ENCODE measurements around the gene VAV2. TPM values are rescaled to one million over a fixed set of nuclear protein-coding genes. Genes with fewer than 3 reads are reported as not detected.

The VAV2 gene
- total RNA-seq, 2 donors from 2014 or later: 7.0 to 7.3 TPM

- Mint-ChIP-seq H3K9me3 (no peaks in the 10 kb centered on the region), H3K4me3 (no peak overlapping the region), H3K36me3 (ENCODE audit: low read depth) (no peaks in the 10 kb centered on the region), H3K4me1 (no peaks in the 10 kb centered on the region), H3K27me3 (no peaks in the 10 kb centered on the region), H3K27ac (no peak overlapping the region)
- ATAC-seq (replicated peaks): no peak
Measured at GRCh38 chr9:133830711-133831110, 161.4 kb downstream of the VAV2 start.

- Mint-ChIP-seq H3K4me1 (no peaks in the 10 kb centered on the region), H3K27me3 (no peaks in the 10 kb centered on the region), H3K9me3 (no peaks in the 10 kb centered on the region), H3K36me3 (ENCODE audit: low read depth) (no peaks in the 10 kb centered on the region), H3K4me3 (no peak overlapping the region), H3K27ac (no peak overlapping the region)
- no peak for ATAC-seq (replicated peaks)
Measured at GRCh38 chr9:133830310-133830709, 161.8 kb downstream of the VAV2 start.

GRCh38 chr9:133828338-133828997 is 163.7 kb downstream of the VAV2 start:
- H3K27me3 Mint-ChIP-seq: no peaks in the 10 kb centered on the region
- no peak overlapping the region for H3K4me3 Mint-ChIP-seq
- no peaks in the 10 kb centered on the region for H3K36me3 Mint-ChIP-seq (ENCODE audit: low read depth)
- no peak for ATAC-seq (replicated peaks)
- no peaks in the 10 kb centered on the region for H3K4me1 Mint-ChIP-seq
- no peaks in the 10 kb centered on the region for H3K9me3 Mint-ChIP-seq
- no peak overlapping the region for H3K27ac Mint-ChIP-seq

DNA sequence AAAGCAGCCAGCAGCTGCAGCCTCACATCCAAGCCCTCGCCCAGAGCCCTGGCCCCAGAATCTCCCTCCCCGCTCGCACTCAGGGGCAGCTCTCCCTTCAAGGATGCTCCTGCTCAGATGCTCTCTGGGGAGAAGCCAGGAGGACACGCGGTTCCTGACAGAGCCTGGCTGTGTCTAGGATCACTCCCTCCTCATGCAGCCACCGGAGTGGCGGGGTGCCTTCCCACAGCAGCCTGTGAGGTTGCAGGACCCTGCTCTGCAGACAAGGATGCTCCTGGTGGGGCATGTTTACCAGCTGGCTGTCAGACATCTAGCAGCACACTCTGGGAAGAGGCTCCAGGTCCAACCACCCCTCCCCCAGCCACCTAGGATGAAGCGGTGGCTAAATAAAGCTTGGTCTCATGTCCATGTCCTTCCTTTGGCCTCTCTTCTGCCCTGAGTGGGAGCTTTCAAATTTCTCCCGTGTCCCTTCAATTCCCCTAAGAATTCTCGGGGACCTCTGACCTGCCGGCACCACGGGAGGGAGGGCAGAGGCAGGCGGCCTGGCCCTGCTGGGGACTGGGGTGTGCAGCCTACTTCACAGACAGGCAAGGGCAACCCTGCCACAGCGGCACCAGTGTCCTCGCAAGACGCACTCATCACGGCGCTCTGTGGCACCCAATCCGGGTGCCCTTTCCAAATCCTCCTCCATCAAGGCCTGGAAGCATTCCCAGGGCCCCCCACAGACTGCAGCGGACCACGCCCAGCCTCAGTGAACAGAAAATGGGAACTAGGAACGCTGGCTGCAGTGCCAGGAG is 165.6 kb downstream of the VAV2 start:
- no peak for ATAC-seq (replicated peaks)
- H3K27me3 Mint-ChIP-seq: no peaks in the 10 kb centered on the region
- no peaks in the 10 kb centered on the region for H3K9me3 Mint-ChIP-seq
- H3K36me3 Mint-ChIP-seq (ENCODE audit: low read depth): no peaks in the 10 kb centered on the region
- H3K4me3 Mint-ChIP-seq: no peak overlapping the region
- H3K4me1 Mint-ChIP-seq: no peaks in the 10 kb centered on the region
- no peak overlapping the region for H3K27ac Mint-ChIP-seq

- ATAC-seq (replicated peaks): no peak
Measured at GRCh38 chr9:133825555-133826218, 166.4 kb downstream of the VAV2 start.

GRCh38 chr9:133824802-133825186 is 167.3 kb downstream of the VAV2 start:
- Mint-ChIP-seq H3K4me1 (no peaks in the 10 kb centered on the region), H3K27ac (no peak overlapping the region), H3K4me3 (no peak overlapping the region), H3K27me3 (no peaks in the 10 kb centered on the region), H3K36me3 (ENCODE audit: low read depth) (no peaks in the 10 kb centered on the region), H3K9me3 (no peaks in the 10 kb centered on the region)
- no peak for ATAC-seq (replicated peaks)

More at GRCh38 chr9:133825555-133826218, 166.4 kb downstream of the VAV2 start:
- H3K27ac Mint-ChIP-seq: no peak overlapping the region
- H3K9me3 Mint-ChIP-seq: no peaks in the 10 kb centered on the region
- H3K4me1 Mint-ChIP-seq: no peaks in the 10 kb centered on the region
- H3K36me3 Mint-ChIP-seq (ENCODE audit: low read depth): no peaks in the 10 kb centered on the region
- no peaks in the 10 kb centered on the region for H3K27me3 Mint-ChIP-seq
- H3K4me3 Mint-ChIP-seq: no peak overlapping the region

- Mint-ChIP-seq H3K4me1 (no peaks in the 10 kb centered on the region), H3K27ac (no peak overlapping the region), H3K4me3 (no peak overlapping the region), H3K9me3 (no peaks in the 10 kb centered on the region), H3K36me3 (ENCODE audit: low read depth) (no peaks in the 10 kb centered on the region), H3K27me3 (no peaks in the 10 kb centered on the region)
- no peak for ATAC-seq (replicated peaks)
Measured at GRCh38 chr9:133824106-133824801, 167.9 kb downstream of the VAV2 start.

- no peaks in the 10 kb centered on the region for H3K36me3 Mint-ChIP-seq (ENCODE audit: low read depth)
- no peaks in the 10 kb centered on the region for H3K9me3 Mint-ChIP-seq
Measured at GRCh38 chr9:133823189-133824105, 168.7 kb downstream of the VAV2 start.

DNA sequence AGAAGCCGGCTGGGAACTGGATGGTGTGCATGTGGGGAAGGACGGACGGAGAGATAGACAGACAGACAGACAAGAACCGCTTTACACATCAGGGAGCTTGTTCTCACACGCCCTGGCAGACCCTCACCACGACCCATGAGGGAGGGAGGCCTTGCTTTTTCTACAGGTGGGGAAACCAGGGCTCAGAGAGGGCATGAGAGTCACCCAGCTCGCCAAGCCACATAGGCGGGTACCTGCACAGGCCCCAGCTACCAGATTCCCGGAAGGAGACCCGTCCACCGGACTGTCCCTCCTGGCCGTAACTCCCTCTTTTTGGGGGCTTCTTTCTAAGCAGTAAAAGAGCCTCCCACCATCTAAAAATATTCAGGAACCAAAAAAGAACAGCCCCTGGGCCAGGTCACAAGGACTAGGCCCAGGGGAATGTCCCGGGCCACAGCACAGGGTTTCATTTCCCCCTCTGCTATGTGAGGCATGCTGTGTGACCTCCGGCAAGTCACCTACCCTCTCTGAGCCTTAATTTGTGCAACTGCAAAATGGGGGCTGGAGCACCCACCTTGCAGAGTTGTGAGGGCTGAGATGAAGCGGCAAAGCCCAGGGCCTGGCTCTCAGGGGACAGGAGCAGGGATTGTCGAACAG is 169.6 kb downstream of the VAV2 start:
- Mint-ChIP-seq H3K4me1 (no peaks in the 10 kb centered on the region), H3K27me3 (no peaks in the 10 kb centered on the region), H3K27ac (peak overlapping the region; percentile 65), H3K4me3 (no peak overlapping the region), H3K36me3 (ENCODE audit: low read depth) (no peaks in the 10 kb centered on the region), H3K9me3 (no peaks in the 10 kb centered on the region)
- ATAC-seq (replicated peaks): no peak

More at GRCh38 chr9:133823189-133824105, 168.7 kb downstream of the VAV2 start:
- Mint-ChIP-seq H3K4me1 (no peaks in the 10 kb centered on the region), H3K27ac (peak overlapping the region; percentile 65), H3K27me3 (no peaks in the 10 kb centered on the region), H3K4me3 (no peak overlapping the region)
- no peak for ATAC-seq (replicated peaks)

- Mint-ChIP-seq H3K9me3 (no peaks in the 10 kb centered on the region), H3K27me3 (no peaks in the 10 kb centered on the region), H3K36me3 (ENCODE audit: low read depth) (no peaks in the 10 kb centered on the region), H3K4me3 (no peak overlapping the region), H3K4me1 (no peaks in the 10 kb centered on the region), H3K27ac (no peak overlapping the region)
- no peak for ATAC-seq (replicated peaks)
Measured at GRCh38 chr9:133821601-133822429, 170.3 kb downstream of the VAV2 start.

GRCh38 chr9:133819923-133820322 is 172.2 kb downstream of the VAV2 start:
- ATAC-seq (replicated peaks): no peak
- H3K27ac Mint-ChIP-seq: no peak overlapping the region
- no peaks in the 10 kb centered on the region for H3K4me1 Mint-ChIP-seq
- no peaks in the 10 kb centered on the region for H3K27me3 Mint-ChIP-seq
- H3K4me3 Mint-ChIP-seq: no peak overlapping the region
- no peaks in the 10 kb centered on the region for H3K36me3 Mint-ChIP-seq (ENCODE audit: low read depth)
- no peaks in the 10 kb centered on the region for H3K9me3 Mint-ChIP-seq

- Mint-ChIP-seq H3K4me3 (no peak overlapping the region), H3K9me3 (no peaks in the 10 kb centered on the region), H3K27me3 (no peaks in the 10 kb centered on the region), H3K27ac (no peak overlapping the region), H3K36me3 (ENCODE audit: low read depth) (no peaks in the 10 kb centered on the region), H3K4me1 (no peaks in the 10 kb centered on the region)
- no peak for ATAC-seq (replicated peaks)
Measured at GRCh38 chr9:133818444-133818843, 173.7 kb downstream of the VAV2 start.

- Mint-ChIP-seq H3K36me3 (ENCODE audit: low read depth) (no peaks in the 10 kb centered on the region), H3K4me1 (no peaks in the 10 kb centered on the region), H3K27ac (no peak overlapping the region), H3K27me3 (no peaks in the 10 kb centered on the region), H3K9me3 (no peaks in the 10 kb centered on the region), H3K4me3 (no peak overlapping the region)
- no peak for ATAC-seq (replicated peaks)
Measured at GRCh38 chr9:133815781-133816180, 176.3 kb downstream of the VAV2 start.
